ENCODE results near the gene CDC42BPB.

Gene CDC42BPB

DNA sequence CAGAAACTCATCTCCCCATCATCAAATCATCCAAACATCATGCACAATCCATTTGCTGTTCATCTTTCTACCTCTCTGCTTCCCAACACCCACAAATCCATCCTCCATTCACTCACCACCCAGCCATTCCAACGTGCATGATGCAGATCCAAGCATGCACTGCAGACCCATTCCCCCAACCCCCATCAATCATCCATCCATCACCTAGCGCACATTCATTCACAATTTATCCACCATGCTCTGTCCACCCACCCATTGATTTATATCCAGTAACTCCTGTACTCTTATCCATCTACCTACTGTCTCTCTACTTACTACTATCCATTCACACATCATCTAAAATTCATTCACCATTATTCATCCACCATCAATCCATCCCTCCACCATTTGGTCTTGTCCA lies 138.9 kb downstream of the CDC42BPB start:
- Histone ChIP-seq H3K9me3 (ENCODE audit: insufficient read depth, low read length) (no peaks in the 10 kb centered on the region), H3K79me2 (ENCODE audit: low read length) (no peaks in the 10 kb centered on the region), H3K4me2 (ENCODE audit: low read length) (no peak overlapping the region), H3K27me3 (ENCODE audit: low read depth, low read length) (no peaks in the 10 kb centered on the region), H4K20me1 (ENCODE audit: insufficient read depth, low read length) (peaks cover 5% of the 10 kb centered on the region; the same call in 1 of the 2 replicates), H3K4me3 (ENCODE audit: low read length) (no peak overlapping the region), H3K9ac (ENCODE audit: low read length) (no peak overlapping the region), H3K27ac (ENCODE audit: low read length) (no peak overlapping the region), H3K36me3 (replicated peaks; ENCODE audit: low read depth, low read length) (peaks cover 12% of the 10 kb centered on the region), H3K4me1 (ENCODE audit: low read length) (peaks cover 39% of the 10 kb centered on the region), H2AFZ (ENCODE audit: low read depth, low read length) (no peak overlapping the region)
- no peak for TF ChIP-seq EZH2phosphoT487 (IDR thresholded peaks at IDR 0.05; ENCODE audit: low read depth)
- TF ChIP-seq, protein P1, sequence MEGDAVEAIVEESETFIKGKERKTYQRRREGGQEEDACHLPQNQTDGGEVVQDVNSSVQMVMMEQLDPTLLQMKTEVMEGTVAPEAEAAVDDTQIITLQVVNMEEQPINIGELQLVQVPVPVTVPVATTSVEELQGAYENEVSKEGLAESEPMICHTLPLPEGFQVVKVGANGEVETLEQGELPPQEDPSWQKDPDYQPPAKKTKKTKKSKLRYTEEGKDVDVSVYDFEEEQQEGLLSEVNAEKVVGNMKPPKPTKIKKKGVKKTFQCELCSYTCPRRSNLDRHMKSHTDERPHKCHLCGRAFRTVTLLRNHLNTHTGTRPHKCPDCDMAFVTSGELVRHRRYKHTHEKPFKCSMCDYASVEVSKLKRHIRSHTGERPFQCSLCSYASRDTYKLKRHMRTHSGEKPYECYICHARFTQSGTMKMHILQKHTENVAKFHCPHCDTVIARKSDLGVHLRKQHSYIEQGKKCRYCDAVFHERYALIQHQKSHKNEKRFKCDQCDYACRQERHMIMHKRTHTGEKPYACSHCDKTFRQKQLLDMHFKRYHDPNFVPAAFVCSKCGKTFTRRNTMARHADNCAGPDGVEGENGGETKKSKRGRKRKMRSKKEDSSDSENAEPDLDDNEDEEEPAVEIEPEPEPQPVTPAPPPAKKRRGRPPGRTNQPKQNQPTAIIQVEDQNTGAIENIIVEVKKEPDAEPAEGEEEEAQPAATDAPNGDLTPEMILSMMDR (IDR thresholded peaks at IDR 0.05; ENCODE audit: low read depth, low read length): no peak

DNA sequence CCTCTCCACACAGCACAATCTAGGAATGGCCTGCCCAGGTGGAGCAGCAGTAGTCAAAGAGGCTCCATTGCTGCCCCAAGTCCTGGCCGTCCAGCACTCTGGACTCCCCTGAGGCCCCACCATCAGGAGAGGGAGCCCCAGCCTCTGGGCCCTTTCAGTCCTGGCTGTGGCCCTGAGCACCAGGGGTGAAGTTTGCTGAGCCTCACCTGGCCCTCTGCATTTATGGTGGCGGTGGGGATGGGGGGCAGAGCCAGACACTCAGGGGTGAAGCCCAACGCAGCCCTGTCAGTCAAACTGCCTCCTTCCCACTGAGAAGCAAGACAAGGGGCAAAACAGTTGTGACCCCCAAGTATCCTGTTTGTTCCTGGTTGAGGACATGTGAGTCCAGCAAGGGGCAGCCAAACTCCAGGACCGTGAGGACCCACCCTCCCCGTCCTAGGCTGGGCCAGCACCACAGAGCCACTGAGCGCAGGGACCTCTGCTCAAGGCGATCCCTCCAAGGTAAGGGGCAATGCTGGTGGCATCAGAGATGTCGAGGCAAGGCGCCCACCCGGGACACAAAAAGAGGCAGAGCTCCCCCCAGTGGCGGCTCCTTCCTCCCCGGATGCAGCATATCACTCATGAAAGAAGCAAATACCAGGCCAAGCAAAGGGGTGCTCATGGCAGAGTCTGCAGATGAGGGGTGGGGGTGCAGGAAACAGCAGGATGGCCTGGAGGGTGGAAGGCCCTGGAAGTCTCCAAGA lies 139.7 kb downstream of the CDC42BPB start:
- H3K27ac ChIP-seq (ENCODE audit: low read length): peak overlapping the region; percentile 74
- peaks cover 39% of the 10 kb centered on the region for H3K4me1 ChIP-seq (ENCODE audit: low read length)
- TF ChIP-seq EZH2phosphoT487 (IDR thresholded peaks at IDR 0.05; ENCODE audit: low read depth): no peak
- TF ChIP-seq, protein P1 (IDR thresholded peaks at IDR 0.05; ENCODE audit: low read depth, low read length): peak; percentile 84
- H3K27me3 ChIP-seq (ENCODE audit: low read depth, low read length): no peaks in the 10 kb centered on the region
- H3K4me3 ChIP-seq (ENCODE audit: low read length): no peak overlapping the region
- no peak overlapping the region for H3K9ac ChIP-seq (ENCODE audit: low read length)
- H3K4me2 ChIP-seq (ENCODE audit: low read length): peak overlapping the region; percentile 21; the same call in 1 of the 2 replicates
- H3K79me2 ChIP-seq (ENCODE audit: low read length): no peaks in the 10 kb centered on the region
- peaks cover 12% of the 10 kb centered on the region for H3K36me3 ChIP-seq (replicated peaks; ENCODE audit: low read depth, low read length)
- peaks cover 5% of the 10 kb centered on the region; the same call in 1 of the 2 replicates for H4K20me1 ChIP-seq (ENCODE audit: insufficient read depth, low read length)
- no peaks in the 10 kb centered on the region for H3K9me3 ChIP-seq (ENCODE audit: insufficient read depth, low read length)
- H2AFZ ChIP-seq (ENCODE audit: low read depth, low read length): no peak overlapping the region

DNA sequence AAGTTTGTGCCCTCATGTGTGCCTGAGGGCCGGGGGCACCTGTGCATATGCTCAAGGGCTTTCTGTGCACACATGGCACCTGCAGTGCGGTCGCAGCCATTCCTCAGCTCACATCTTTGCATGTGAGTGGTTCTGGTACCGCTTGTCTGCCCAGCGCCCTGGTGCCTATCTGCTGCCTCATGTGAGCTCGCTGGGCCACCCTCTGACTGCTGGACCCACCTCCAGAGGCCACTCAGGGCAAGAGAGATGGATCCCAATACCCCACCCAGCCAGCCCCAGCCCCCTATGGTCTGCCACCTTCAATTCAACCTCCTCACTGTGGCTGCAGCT lies 140.3 kb downstream of the CDC42BPB start:
- Histone ChIP-seq H3K27ac (ENCODE audit: low read length) (peak overlapping the region; percentile 74), H3K4me3 (ENCODE audit: low read length) (no peak overlapping the region), H2AFZ (ENCODE audit: low read depth, low read length) (no peak overlapping the region), H3K27me3 (ENCODE audit: low read depth, low read length) (no peaks in the 10 kb centered on the region), H3K4me1 (ENCODE audit: low read length) (peaks cover 33% of the 10 kb centered on the region), H3K79me2 (ENCODE audit: low read length) (no peaks in the 10 kb centered on the region), H3K36me3 (replicated peaks; ENCODE audit: low read depth, low read length) (peaks cover 17% of the 10 kb centered on the region), H3K9ac (ENCODE audit: low read length) (no peak overlapping the region), H3K4me2 (ENCODE audit: low read length) (peak overlapping the region; percentile 21; the same call in 1 of the 2 replicates), H3K9me3 (ENCODE audit: insufficient read depth, low read length) (no peaks in the 10 kb centered on the region), H4K20me1 (ENCODE audit: insufficient read depth, low read length) (peaks cover 5% of the 10 kb centered on the region; the same call in 1 of the 2 replicates)
- no peak for TF ChIP-seq EZH2phosphoT487 (IDR thresholded peaks at IDR 0.05; ENCODE audit: low read depth)
- TF ChIP-seq, protein P1 (IDR thresholded peaks at IDR 0.05; ENCODE audit: low read depth, low read length): no peak

DNA sequence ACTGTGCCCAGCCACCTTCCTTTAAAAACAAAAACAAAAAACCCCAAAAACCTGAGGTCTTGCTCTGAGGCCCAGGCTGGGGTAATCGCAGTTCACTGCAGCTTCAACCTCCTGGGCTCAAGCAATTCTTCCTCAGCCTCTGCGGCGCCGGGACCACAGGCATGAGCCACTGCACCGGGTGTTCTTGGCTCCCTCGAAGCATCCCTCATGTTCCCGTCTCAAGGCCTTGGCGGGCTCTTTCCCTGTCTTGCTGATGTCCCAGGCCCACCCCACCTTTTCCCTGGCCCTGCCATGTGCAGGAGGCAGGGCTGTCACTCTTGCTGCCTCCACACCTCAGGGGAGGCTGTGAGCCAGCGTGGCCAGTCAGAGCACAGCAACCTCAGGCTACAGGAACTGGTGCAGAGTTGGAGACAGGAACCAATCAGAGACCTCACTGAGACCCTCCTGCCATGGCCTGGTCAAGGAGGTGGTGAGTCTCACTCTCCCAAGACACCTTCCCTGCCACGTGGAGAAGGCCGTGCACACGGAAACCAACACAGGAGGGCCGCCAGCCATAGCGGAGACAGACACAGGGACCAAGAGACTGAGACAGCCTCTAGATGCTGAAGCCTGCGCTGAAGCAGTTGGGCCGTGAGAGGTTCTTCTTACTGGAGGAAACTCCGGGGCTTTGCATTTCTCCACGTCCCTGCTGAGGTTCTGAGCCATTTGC lies 140.8 kb downstream of the CDC42BPB start:
- Histone ChIP-seq H3K9me3 (ENCODE audit: insufficient read depth, low read length) (no peaks in the 10 kb centered on the region), H2AFZ (ENCODE audit: low read depth, low read length) (no peak overlapping the region), H3K9ac (ENCODE audit: low read length) (no peak overlapping the region), H3K27ac (ENCODE audit: low read length) (peak overlapping the region; percentile 74), H4K20me1 (ENCODE audit: insufficient read depth, low read length) (peaks cover 5% of the 10 kb centered on the region; the same call in 1 of the 2 replicates), H3K4me1 (ENCODE audit: low read length) (peaks cover 33% of the 10 kb centered on the region), H3K4me3 (ENCODE audit: low read length) (no peak overlapping the region), H3K4me2 (ENCODE audit: low read length) (peak overlapping the region; percentile 21; the same call in 1 of the 2 replicates), H3K79me2 (ENCODE audit: low read length) (no peaks in the 10 kb centered on the region), H3K36me3 (replicated peaks; ENCODE audit: low read depth, low read length) (peaks cover 22% of the 10 kb centered on the region), H3K27me3 (ENCODE audit: low read depth, low read length) (no peaks in the 10 kb centered on the region)
- TF ChIP-seq, protein P1 (IDR thresholded peaks at IDR 0.05; ENCODE audit: low read depth, low read length): no peak
- no peak for TF ChIP-seq EZH2phosphoT487 (IDR thresholded peaks at IDR 0.05; ENCODE audit: low read depth)

Data from OCI-LY3 (cell line).